SK-N-DZ (cell line): ENCODE measurements around the gene TTPAL.
A peak's percentile ranks its signal among the peaks of the same experiment; 100 is the strongest.

Experiments
- DNase-seq: peaks from one replicate; pipeline ENCODE4 v3.0.0-alpha.2; 2015; ENCODE audit warnings: low spot score

Gene TTPAL

DNA sequence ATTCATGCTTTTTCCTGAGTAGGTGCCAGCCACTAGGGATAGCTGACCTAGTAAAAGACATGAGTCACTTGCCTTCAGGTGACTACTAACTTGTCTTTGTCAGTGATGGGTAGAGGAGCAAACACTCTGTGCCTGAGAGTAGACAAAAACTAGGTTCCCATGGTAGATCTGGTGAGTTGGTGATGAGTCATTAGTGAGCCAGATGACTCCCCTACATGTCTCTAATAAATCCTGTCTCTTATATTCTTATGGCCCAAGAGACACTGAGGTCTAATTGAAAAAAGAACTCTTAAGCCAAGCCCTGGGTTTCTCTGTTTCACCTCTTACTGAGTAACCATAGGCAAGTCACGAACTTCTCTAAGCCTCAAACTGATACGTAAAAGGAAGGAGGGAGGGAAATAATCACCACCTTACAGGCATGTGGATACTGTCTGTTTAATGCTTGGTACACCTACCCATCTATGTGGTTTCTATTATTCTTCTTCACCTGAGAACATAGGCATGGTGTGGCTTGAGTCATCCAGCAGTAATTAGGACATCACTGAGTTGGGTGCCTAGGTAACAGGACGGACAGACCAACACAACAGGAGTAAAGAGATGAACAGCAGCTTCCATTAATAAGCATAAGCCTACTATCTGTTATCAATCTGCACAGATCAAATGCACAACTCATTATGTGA lies 20.3 kb downstream of the TTPAL start:
- no peak for DNase-seq

GRCh38 chr20:44496976-44497375 lies 21.3 kb downstream of the TTPAL start:
- DNase-seq: no peak

- no peak for DNase-seq
Observed at GRCh38 chr20:44497761-44498160, 22.1 kb downstream of the TTPAL start.

DNA sequence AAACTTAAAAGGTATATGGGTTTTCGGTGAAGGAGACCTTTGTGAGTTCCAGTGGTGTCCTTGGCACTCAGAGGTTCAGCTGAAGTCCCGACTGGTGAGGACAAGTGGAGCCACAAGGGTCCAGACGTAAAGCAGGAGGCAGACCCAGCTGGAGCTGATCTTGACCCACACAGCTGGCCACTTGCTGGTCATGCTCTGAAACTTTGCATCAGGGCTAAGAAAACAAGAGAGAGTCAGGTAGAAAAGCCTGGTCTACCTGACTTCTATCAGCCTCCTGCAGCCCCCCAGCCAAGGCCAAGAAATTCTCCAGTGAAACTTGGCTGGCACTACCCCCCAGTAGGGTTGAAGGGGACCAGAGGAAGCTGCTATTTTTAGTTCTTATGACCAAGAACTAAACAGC lies 24.5 kb downstream of the TTPAL start:
- no peak for DNase-seq

DNA sequence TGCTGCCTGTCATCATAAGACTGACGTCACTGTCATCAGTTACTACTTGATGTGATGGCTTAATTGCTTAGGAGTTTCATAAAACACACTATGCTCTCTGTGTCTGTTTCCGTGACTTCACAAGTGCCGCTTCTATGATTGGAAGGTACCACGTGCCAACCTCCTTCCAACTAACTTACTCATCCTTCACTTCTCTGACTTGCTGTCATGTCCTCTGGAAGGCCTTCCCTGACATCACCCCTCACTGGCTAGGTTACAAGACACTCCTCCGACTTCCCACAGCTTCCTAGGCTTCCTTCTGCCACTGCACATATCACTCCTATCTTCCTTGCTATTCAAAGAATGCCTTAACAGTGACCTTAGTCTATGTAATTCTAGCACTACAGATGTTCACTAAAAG lies 25.8 kb downstream of the TTPAL start:
- no peak for DNase-seq

DNA sequence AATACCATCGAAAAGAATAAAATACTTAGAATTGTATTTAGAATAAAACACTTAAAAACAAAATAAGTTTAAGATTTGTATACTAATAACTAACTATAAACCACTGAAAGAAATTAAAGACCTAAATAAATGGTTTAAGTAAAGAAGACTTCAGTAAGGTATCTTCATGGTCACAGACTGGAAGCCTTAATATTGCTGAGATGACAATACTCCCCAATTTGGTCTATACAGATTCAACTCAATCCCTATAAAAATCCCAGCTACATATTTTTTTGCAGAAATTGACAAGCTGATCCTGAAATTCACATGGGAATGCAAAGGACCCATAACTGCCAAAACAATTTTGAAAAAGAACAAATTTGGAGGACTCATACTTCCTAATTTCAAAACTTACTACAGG lies 27.3 kb downstream of the TTPAL start:
- DNase-seq: no peak

DNA sequence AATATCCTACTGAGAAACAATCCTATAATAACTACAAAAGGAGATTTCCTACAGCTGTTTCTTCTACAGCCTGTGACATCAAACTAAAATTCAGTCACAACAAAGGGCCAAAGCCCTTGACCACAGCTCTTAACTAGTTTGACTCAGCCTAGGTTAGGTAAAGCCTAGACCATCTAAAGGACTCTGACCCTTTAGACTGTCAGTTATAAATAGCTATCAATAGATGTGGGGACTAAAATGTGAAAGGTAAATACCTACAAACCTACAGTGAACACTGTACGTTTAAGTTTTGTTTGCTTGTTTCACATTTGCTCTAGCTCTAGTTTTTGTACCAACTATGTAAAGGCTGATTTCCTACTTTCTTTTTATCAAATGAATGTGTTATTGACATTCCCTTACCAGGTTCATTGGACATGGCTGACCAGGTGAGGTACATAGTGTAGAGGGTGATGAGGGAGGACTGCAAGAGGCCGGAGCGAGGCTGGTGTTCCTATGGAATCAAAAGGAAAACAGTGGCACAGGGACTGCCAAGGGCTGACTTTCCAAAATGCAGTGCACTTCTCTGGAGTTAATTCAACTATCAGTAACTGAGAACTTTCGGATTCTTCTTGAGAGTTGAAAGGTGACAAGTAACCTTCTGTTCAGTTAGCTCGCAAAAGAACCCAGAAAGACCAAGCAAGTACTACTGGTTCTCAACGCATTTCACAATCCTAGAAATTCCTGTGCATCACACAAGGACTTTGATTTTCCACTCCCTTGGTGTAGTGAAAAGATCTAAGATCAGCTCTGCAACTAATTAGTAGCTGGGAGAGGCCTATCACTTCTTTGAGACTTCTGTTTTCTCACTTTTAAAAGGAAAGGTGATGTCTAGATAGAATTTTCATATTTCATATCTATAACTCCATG lies 29.0 kb downstream of the TTPAL start:
- no peak for DNase-seq

- DNase-seq: no peak
Observed at GRCh38 chr20:44509762-44510161, 34.1 kb downstream of the TTPAL start.

DNA sequence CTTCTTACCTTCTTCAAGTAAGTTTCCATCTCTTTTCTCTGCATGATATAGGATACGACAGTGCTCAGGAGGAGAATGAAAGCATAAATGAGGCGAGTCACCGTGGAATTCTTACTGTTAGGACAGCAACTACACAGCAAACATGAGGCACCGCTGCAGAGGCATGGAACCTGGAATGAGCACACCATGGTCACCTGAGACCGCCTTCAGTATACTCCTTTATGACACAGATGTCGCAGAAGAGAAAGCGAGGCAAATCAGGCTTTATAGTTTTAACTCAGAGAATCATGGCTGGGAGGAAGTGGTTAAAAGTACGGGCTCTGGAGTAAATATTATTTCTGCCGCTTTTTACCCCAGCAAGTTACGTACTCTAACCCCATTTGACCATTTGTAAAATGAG lies 38.2 kb downstream of the TTPAL start:
- DNase-seq: no peak

DNA sequence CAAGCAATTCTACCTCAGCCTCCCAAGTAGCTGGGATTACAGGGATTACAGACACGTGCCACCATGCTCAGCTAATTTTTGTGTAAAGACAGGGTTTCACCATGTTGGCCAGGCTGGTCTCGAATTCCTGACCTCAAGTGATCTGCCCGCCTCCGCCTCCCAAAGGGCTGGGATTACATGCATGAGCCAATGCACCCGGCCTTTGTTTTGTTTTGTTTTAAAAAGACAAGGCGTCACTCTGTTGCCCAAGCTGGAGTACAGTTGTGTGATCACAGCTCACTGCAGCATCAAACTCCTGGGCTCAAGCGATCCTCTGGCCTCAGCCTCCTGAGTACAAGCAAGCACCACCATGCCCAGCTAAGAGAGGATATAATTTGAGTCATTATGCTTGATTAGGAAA lies 40.8 kb downstream of the TTPAL start:
- DNase-seq: no peak

- no peak for DNase-seq
Observed at GRCh38 chr20:44517454-44517853, 41.8 kb downstream of the TTPAL start.

GRCh38 chr20:44518248-44518647 lies 42.6 kb downstream of the TTPAL start:
- DNase-seq: no peak

- DNase-seq: no peak
Observed at GRCh38 chr20:44520881-44521280, 45.2 kb downstream of the TTPAL start.

DNA sequence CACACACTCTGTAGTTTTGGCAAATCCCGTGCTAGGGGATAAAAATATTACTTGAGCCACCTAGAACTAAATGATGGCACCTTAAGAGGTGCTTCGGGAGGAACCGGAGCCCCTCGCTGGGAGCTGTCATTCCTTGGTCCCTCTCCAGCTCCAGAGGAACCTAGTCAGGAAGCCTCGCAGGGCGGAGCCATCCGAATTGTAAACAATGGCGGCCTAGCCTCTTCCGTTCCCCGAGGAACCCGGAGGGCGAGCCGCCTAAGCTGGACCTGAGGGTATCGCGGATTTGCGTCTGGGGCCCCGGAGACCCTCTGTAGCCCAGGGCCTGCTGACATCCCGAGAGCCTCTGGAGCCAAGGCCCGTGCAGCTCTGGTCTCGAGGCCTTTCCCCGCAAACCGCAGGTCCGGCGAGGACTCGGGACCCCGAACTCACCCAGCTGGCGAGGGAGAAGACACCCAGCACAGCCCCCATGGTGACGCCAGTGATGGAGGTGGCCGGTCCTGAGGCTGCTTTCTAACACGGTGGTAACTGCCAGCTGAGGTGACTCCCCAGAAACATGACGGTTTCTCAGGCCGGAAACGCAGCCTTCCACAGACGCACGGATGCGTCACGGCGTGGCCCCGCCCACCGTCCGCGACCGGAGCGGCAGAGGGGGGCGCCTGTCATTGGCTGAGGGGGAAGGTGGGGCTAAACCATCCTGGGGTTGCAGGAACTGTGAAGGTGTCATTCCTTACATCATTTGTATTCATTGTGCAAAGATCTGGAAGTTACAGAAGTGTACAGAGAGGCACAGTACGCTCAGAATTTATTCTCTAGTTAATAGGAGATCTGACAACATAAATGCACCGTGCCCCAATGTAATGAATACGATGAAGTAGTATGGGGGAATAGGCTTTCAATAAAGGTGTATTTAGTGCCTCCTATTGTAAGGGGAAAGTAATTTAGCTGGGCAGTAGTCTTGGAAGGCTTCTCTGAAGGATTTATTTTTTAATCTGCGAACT lies 46.1 kb downstream of the TTPAL start, which contains the start of gene SERINC3:
SERINC3 (minus strand) TSS at position 587 of the 998 bp plus-strand sequence; CDS start at position 468, 119 bp downstream.
- peak; percentile 92 for DNase-seq

DNA sequence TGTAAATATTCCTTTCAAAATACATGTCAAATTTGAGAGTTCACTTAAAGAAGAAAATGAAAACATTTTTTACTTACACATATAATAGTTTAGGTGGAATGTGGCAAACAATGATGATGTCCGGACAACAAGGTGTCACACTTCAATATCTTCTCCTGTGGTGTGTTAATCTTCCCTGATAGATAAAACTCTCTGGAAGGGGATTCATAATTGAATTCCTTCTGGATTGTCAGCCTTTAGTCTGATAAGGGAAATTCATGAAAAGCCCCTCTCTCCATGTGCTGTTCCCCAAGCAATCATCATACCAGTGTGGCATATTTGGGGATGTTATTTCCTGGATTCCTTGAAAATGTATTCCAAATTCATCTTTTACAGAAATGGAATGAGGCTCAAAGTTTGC lies 47.2 kb downstream of the TTPAL start:
- DNase-seq: no peak

- DNase-seq: no peak
Observed at GRCh38 chr20:44523746-44524145, 48.1 kb downstream of the TTPAL start.

DNA sequence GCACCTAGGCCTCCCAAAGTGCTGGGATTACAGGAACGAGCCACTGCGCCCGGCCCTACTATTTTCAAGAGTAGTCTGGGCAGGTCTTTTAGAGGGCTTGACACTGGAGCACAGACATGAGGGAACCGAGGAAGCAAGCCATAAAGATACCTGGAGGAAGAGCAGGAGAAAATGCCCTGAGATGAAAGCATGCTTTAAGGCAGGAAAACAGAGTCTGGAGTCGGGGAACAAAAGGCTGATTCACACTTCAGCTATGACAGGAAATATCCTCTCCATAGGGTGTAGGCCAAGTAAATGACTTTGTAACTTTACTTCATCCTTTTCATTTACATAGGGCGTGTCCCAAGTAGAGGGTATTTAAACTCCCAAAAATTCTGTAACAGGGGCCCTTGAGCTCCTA lies 50.5 kb downstream of the TTPAL start:
- no peak for DNase-seq

DNA sequence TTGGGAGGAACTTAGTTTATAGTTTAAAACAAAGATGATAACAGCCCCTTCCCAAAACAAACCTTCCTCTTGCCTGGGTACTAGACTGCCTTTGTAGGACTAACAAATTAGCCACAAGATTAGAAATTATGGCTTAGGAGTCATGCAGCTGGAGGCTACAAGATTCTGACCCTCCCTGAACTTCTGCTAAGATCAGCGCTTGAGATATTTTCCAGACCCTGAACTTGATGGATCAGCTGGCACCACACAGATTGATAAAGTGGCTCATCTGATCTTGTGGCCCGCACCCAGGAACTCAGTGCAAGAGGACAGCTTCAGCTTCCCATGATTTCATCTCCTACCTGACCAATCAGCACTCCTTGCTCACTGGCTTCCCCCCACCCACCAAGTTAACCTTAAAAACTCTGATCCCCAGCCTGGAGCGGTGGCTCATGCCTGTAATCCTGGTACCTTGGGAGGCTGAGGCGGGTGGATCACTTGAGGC lies 52.1 kb downstream of the TTPAL start:
- DNase-seq: peak; percentile 68

DNA sequence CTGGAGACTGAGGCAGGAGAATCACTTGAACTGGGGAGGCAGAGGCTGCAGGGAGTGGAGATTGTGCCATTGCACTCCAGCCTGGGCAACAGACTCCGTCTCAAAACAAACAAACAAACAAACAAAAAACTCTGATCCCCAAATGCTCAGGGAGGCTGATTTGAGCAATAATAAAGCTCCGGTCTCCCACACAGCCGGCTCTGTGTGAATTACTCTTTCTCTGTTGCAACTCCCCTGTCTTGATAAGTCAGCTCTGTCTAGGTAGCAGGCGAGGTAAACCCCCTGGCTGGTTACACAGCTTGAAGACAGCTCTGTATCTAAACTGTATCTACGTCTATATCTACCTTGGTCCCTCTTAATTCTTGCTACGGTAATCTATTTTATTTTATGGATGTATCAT lies 52.6 kb downstream of the TTPAL start:
- no peak for DNase-seq

DNA sequence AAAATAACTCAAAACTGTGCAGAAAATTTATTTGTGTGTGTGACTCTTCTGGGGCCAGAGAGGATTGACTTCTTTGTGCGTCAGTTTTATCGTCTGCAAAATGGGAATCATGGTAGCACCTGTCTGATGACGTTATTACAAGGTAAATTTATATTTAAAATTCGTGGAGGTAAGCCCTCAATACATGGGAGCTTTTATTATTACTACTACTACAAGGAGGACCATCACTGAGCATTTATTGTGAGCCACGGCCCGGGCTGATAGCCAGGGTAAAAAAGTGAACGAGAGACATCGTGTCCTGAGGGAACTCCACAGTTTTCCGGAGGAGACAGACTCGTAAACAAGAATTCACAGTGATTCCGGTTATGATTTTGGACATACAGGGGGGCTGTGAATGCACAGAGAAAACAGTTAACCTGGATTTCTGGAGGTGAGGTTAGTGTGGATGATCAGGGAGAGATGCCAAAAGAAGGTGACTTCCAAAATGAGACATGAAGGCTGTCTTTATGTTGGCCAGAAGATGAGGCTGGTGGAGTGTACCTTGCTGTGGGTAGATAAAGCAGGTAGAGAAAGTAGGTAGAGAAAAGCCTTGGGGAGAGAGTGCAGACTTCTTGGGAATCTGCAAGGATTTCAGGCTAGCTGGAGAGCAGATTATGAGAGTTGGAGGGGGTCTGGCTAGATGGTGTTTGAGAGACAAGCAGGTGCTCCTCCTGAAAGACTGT lies 56.7 kb downstream of the TTPAL start:
- no peak for DNase-seq

- DNase-seq: no peak
Observed at GRCh38 chr20:44532981-44533331, 57.3 kb downstream of the TTPAL start.
